MM.1S (cell line): ENCODE measurements around the gene NDUFC2.

Experiments used
- CTCF ChIP-seq: fragments of 300-600 bp; sonication (generic); IDR thresholded peaks from 2 replicates; pipeline ENCODE4 v1.5.1; 2016; ENCODE audit warnings: antibody characterized with exemption, low read length, mixed read lengths
- EZH2 ChIP-seq: fragments of 300-600 bp; sonication (generic); optimal IDR thresholded peaks from 2 replicates; pipeline ENCODE3; 2017; ENCODE audit warnings: low read depth, mild to moderate bottlenecking, antibody characterized with exemption, low read length, mixed read lengths

GRCh38 chr11:78037056-78037455 lies 42.6 kb downstream of the NDUFC2 start:
- TF ChIP-seq CTCF (no peak), EZH2 (no peak)
